Activated T-helper 1 cell treated with anti-CD3 and anti-CD28 coated beads, Interleukin-12 subunit alpha, Interleukin-12 subunit beta, Interleukin-2, Interleukin-4 antibody, amounts not matched to agents 30 ng/mL and 10 ng/mL and 1 ng/mL, durations not matched to agents 14 hours and 24 hours and 36 hours (primary cell): ENCODE measurements around the gene AKAP5. TPM values are rescaled to one million over a fixed set of nuclear protein-coding genes. Genes with fewer than 3 reads are reported as not detected.
A peak's percentile ranks its signal among the peaks of the same experiment; 100 is the strongest.

Experiments
- DNase-seq: peaks from one replicate; pipeline ENCODE4 v3.0.0; 2021; ENCODE audit warnings: low spot score
- H3K27ac Mint-ChIP-seq: one replicate; pipeline ENCODE4 v1.8.0; 2021; ENCODE audit warnings: mild to moderate bottlenecking, mixed read lengths
- H3K27me3 Mint-ChIP-seq: one replicate; pipeline ENCODE4 v1.8.0; 2022; ENCODE audit warnings: mild to moderate bottlenecking, moderate library complexity, mixed read lengths; ENCODE audit not compliant: insufficient read depth
- H3K36me3 Mint-ChIP-seq: one replicate; pipeline ENCODE4 v1.8.0; 2021; ENCODE audit warnings: low read depth, mixed read lengths
- H3K4me1 Mint-ChIP-seq: one replicate; pipeline ENCODE4 v1.8.0; 2021; ENCODE audit warnings: low read depth, mixed read lengths
- H3K4me3 Mint-ChIP-seq: one replicate; pipeline ENCODE4 v1.8.0; 2021; ENCODE audit warnings: mild to moderate bottlenecking, moderate library complexity, mixed read lengths
- H3K9me3 Mint-ChIP-seq: one replicate; pipeline ENCODE4 v1.8.0; 2021; ENCODE audit warnings: mixed read lengths
- intact Hi-C: fragments of 100-400 bp; cut with micrococcal nuclease; formaldehyde crosslinking; loops from one replicate; pipeline ENCODE4 v1.15.1; 2024
- total RNA-seq: library from RNA; stranded (reverse); gene quantifications from 2 replicates; pipeline ENCODE4 v1.2.3, GENCODE V29; 2022

Gene AKAP5
- total RNA-seq = 1.1 and 1.5 TPM in 2 replicates

DNA sequence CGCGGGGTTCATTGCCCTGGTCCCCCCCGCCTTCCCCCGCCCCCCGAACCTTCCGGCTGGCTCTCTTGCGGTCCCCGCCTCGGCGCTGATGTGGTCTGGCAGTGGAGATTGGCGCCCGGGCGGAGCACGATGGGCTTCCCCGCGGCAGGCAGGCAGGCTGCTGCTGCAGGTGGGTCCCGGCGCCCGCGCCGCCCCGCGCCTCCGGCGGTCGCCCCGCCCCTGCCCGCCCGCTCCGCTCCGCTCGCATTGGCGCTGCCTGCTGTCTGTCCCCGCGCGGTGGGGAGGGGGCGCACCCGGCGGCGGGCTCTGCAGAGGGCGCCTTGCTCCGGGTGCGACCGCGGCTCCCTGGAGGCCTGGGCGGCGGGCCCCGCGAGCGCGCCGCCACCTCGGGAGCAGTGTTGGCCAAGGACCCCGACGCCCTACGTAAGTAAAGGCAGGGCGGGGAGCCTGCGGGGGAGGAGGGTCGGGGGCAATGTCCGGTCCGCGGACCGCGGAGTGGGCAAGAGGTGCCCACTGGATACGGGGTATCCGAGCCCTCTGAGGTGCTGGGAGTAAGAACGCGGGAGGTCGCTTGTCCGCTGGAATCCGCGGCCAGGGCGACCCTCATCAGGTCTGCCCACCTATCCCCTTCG is at the start of gene AKAP5:
Gene AKAP5, plus strand, starts transcription at position 309 of the 632 bp plus-strand sequence. CDS start 2,896 bp downstream, outside the sequence.
- peaks cover 10% of the 10 kb centered on the region for H3K36me3 Mint-ChIP-seq
- intact Hi-C loops = loop anchor here (1.0 to 5.0 kb wide), 3 partner anchors 21 to 923 kb away; partner anchors contain the start of gene PPP2R5E
- H3K27me3 Mint-ChIP-seq = peaks cover 6% of the 10 kb centered on the region
- peak; percentile 62 for DNase-seq
- H3K4me1 Mint-ChIP-seq = peaks cover 35% of the 10 kb centered on the region
- H3K27ac Mint-ChIP-seq = peak within 1 kb of the TSS; percentile 88
- peak within 1 kb of the TSS; percentile 88 for H3K4me3 Mint-ChIP-seq
- H3K9me3 Mint-ChIP-seq = no peaks in the 10 kb centered on the region

GRCh38 chr14:64416348-64416932 is 48.9 kb upstream of the AKAP5 start:
- no peak for DNase-seq
- Mint-ChIP-seq H3K4me3 (no peak overlapping the region), H3K27me3 (no peaks in the 10 kb centered on the region), H3K36me3 (peaks cover 47% of the 10 kb centered on the region), H3K9me3 (no peaks in the 10 kb centered on the region), H3K4me1 (peaks cover 28% of the 10 kb centered on the region), H3K27ac (no peak overlapping the region)
- intact Hi-C loops = no loop called here

- H3K9me3 Mint-ChIP-seq = no peaks in the 10 kb centered on the region
- H3K27ac Mint-ChIP-seq = peak overlapping the region; percentile 67
- intact Hi-C loops = no loop called here
- no peak overlapping the region for H3K4me3 Mint-ChIP-seq
- H3K4me1 Mint-ChIP-seq = peaks cover 21% of the 10 kb centered on the region
- peaks cover 45% of the 10 kb centered on the region for H3K36me3 Mint-ChIP-seq
- no peaks in the 10 kb centered on the region for H3K27me3 Mint-ChIP-seq
- no peak for DNase-seq
These were observed 48.1 kb upstream of the AKAP5 start for GRCh38 chr14:64417055-64417770.

DNA sequence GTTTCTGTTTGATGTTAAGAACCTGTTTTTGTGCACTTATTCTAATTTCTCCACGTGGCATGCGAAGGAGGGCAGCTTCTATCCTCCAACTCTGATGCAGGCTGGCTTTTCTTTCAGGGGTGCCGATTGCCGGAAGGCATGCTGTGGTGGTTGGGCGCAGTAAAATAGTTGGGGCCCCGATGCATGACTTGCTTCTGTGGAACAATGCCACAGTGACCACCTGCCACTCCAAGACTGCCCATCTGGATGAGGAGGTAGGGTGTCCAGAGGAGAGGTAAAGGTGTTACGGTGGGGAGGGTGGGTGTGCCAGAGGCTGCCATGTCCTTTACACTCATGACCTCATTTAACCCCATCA is 47.6 kb upstream of the AKAP5 start:
- Mint-ChIP-seq H3K4me1 (peaks cover 20% of the 10 kb centered on the region), H3K4me3 (no peak overlapping the region), H3K27me3 (no peaks in the 10 kb centered on the region), H3K27ac (peak overlapping the region; percentile 67), H3K9me3 (no peaks in the 10 kb centered on the region), H3K36me3 (peaks cover 47% of the 10 kb centered on the region)
- intact Hi-C loops = no loop called here
- DNase-seq = no peak

DNA sequence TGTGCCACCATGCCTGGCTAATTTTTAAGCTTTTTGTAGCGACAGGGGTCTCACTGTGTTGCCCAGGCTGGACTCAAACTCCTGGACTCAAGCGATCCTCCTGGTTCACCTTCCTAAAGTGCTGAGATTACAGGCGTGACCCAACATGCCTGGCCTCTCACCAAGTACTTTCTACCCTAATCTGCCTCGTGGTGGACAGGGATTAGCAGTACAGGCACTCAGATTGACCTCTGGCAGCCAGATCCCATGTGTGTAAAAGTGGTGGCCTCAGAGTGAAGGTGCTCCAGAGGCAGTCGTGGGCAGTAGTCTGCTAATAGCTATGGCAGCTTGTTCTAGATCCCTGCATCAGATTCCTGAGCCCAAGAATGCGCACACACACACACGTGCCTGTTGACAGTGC is 46.3 kb upstream of the AKAP5 start:
- intact Hi-C loops = no loop called here
- Mint-ChIP-seq H3K4me3 (no peak overlapping the region), H3K27me3 (no peaks in the 10 kb centered on the region)

GRCh38 chr14:64421166-64421565 is 44.1 kb upstream of the AKAP5 start:
- Mint-ChIP-seq H3K27ac (peak overlapping the region; percentile 65), H3K4me3 (no peak overlapping the region)

More for the DNA sequence above, 46.3 kb upstream of the AKAP5 start:
- Mint-ChIP-seq H3K9me3 (no peaks in the 10 kb centered on the region), H3K36me3 (peaks cover 48% of the 10 kb centered on the region), H3K4me1 (peaks cover 16% of the 10 kb centered on the region), H3K27ac (no peak overlapping the region)
- DNase-seq = no peak

GRCh38 chr14:64422005-64422404 is 43.3 kb upstream of the AKAP5 start:
- intact Hi-C loops = no loop called here

More at GRCh38 chr14:64421166-64421565, 44.1 kb upstream of the AKAP5 start:
- no peaks in the 10 kb centered on the region for H3K27me3 Mint-ChIP-seq
- intact Hi-C loops = no loop called here
- peaks cover 16% of the 10 kb centered on the region for H3K4me1 Mint-ChIP-seq
- no peak for DNase-seq
- H3K36me3 Mint-ChIP-seq = peaks cover 49% of the 10 kb centered on the region
- H3K9me3 Mint-ChIP-seq = no peaks in the 10 kb centered on the region

GRCh38 chr14:64422756-64423155 is 42.5 kb upstream of the AKAP5 start:
- Mint-ChIP-seq H3K4me3 (no peak overlapping the region), H3K27ac (peak overlapping the region; percentile 50), H3K9me3 (no peaks in the 10 kb centered on the region), H3K4me1 (peaks cover 8% of the 10 kb centered on the region), H3K27me3 (no peaks in the 10 kb centered on the region), H3K36me3 (peaks cover 50% of the 10 kb centered on the region)
- DNase-seq = no peak
- intact Hi-C loops = no loop called here

More at GRCh38 chr14:64422005-64422404, 43.3 kb upstream of the AKAP5 start:
- no peaks in the 10 kb centered on the region for H3K9me3 Mint-ChIP-seq
- H3K27ac Mint-ChIP-seq = no peak overlapping the region
- DNase-seq = no peak
- H3K4me3 Mint-ChIP-seq = no peak overlapping the region
- peaks cover 50% of the 10 kb centered on the region for H3K36me3 Mint-ChIP-seq
- H3K27me3 Mint-ChIP-seq = no peaks in the 10 kb centered on the region
- H3K4me1 Mint-ChIP-seq = peaks cover 15% of the 10 kb centered on the region

DNA sequence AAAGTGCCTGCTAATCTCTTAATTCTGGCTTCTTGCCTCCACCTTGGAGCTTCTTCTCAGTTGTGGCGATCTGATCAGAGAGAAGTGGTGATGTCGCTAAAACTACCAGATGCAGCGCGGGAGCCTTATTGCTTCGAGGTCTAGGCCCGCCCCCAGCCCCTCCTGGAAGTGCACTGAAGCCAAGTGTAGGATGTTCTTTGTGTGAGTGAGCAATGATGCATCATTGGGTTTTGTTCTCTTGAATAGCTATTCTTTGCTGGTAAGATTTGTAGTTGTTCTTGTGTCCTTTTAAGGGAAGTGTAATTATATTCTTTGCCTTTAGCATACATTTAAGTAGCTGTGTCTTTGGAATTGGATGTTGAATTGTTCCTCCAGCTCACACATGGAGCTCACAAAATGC is 41.3 kb upstream of the AKAP5 start:
- Mint-ChIP-seq H3K9me3 (no peaks in the 10 kb centered on the region), H3K4me1 (peaks cover 8% of the 10 kb centered on the region), H3K27ac (no peak overlapping the region), H3K36me3 (peaks cover 50% of the 10 kb centered on the region), H3K4me3 (no peak overlapping the region), H3K27me3 (no peaks in the 10 kb centered on the region)
- no peak for DNase-seq
- intact Hi-C loops = no loop called here

DNA sequence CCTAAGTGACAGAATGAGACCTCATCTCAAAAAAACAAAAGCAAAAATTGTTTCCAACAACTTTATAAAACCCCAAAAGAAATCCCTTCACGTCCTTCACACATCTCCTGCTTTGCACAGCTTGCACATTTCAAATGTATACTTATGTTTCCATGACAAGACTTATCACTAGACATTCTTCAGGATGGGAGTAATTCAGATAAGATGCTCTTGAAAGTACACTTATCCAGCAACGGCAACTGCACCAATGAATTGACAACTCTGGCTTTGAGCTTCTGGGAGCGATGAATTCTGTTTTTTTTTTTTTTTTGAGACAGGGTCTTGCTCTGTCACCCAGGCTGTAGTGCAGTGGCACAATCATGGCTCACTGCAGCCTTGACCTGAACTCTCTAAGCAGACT is 30.8 kb upstream of the AKAP5 start:
- peaks cover 24% of the 10 kb centered on the region for H3K4me1 Mint-ChIP-seq
- peaks cover 53% of the 10 kb centered on the region for H3K36me3 Mint-ChIP-seq
- no peaks in the 10 kb centered on the region for H3K9me3 Mint-ChIP-seq
- no peak overlapping the region for H3K27ac Mint-ChIP-seq
- intact Hi-C loops = no loop called here
- H3K27me3 Mint-ChIP-seq = no peaks in the 10 kb centered on the region
- H3K4me3 Mint-ChIP-seq = no peak overlapping the region
- no peak for DNase-seq

- H3K4me1 Mint-ChIP-seq = peaks cover 24% of the 10 kb centered on the region
- no peaks in the 10 kb centered on the region for H3K9me3 Mint-ChIP-seq
- intact Hi-C loops = no loop called here
- DNase-seq = no peak
- no peak overlapping the region for H3K4me3 Mint-ChIP-seq
- H3K36me3 Mint-ChIP-seq = peaks cover 55% of the 10 kb centered on the region
- no peaks in the 10 kb centered on the region for H3K27me3 Mint-ChIP-seq
- peak overlapping the region; percentile 75 for H3K27ac Mint-ChIP-seq
These were observed 27.0 kb upstream of the AKAP5 start for GRCh38 chr14:64438181-64438841.

GRCh38 chr14:64439141-64439540 is 26.2 kb upstream of the AKAP5 start:
- intact Hi-C loops = no loop called here

GRCh38 chr14:64440494-64440893 is 24.8 kb upstream of the AKAP5 start:
- Mint-ChIP-seq H3K9me3 (no peaks in the 10 kb centered on the region), H3K27me3 (no peaks in the 10 kb centered on the region), H3K4me1 (peaks cover 39% of the 10 kb centered on the region), H3K27ac (no peak overlapping the region), H3K36me3 (peaks cover 59% of the 10 kb centered on the region), H3K4me3 (no peak overlapping the region)
- intact Hi-C loops = no loop called here
- DNase-seq = no peak

More at GRCh38 chr14:64439141-64439540, 26.2 kb upstream of the AKAP5 start:
- Mint-ChIP-seq H3K27ac (peak overlapping the region; percentile 75), H3K36me3 (peaks cover 58% of the 10 kb centered on the region), H3K27me3 (no peaks in the 10 kb centered on the region), H3K4me3 (no peak overlapping the region), H3K9me3 (no peaks in the 10 kb centered on the region), H3K4me1 (peaks cover 26% of the 10 kb centered on the region)
- DNase-seq = no peak
